H1 (cell line): ENCODE data around the gene CACNA1A. TPM values are rescaled to one million over a fixed set of nuclear protein-coding genes. Genes with fewer than 3 reads are reported as not detected.

Experiments used
- CTCF ChIA-PET: fragments of 300-600 bp; sonication (Branson Sonifier 250); formaldehyde crosslinking; loops from one replicate; lab custom pipeline; 2021; ENCODE audit not compliant: partially characterized antibody; lab: Charles Lee
- POLR2A ChIA-PET: fragments of 300-600 bp; sonication (Branson Sonifier 250); formaldehyde crosslinking; loops from one replicate; lab custom pipeline; 2021; ENCODE audit warnings: inconsistent platforms; ENCODE audit not compliant: partially characterized antibody; lab: Charles Lee
- DNase-seq, 2 experiments: peaks; one replicate each; pipeline versions ENCODE4 v3.0.0 to v3.0.0-alpha.2; 2010 to 2022; ENCODE audit warnings: low spot score in 2 of 2, low read depth in 1 of 2, mixed read lengths in 1 of 2
- FAIRE-seq: peaks from 2 replicates; lab custom pipeline; 2011; peaks lifted over from hg19 to GRCh38; lab: Jason Lieb, UNC
- H2AFZ ChIP-seq: 2 replicates; pipeline ENCODE4 v1.8.1; 2012; ENCODE audit warnings: low read length, inconsistent platforms
- H2AK5ac ChIP-seq: 2 replicates; pipeline ENCODE4 v1.6.1; 2013; ENCODE audit warnings: low read depth, low read length
- H2BK120ac ChIP-seq: replicated peaks from 2 replicates; pipeline ENCODE3; 2013; ENCODE audit warnings: low read depth, low read length, inconsistent platforms
- H2BK12ac ChIP-seq: 2 replicates; pipeline ENCODE4 v1.6.1; 2013; ENCODE audit warnings: low read depth, low read length
- H2BK15ac ChIP-seq: 2 replicates; pipeline ENCODE4 v1.6.1; 2013; ENCODE audit warnings: low read length
- H2BK20ac ChIP-seq: 2 replicates; pipeline ENCODE4 v1.6.1; 2013; ENCODE audit warnings: low read length
- H2BK5ac ChIP-seq: 2 replicates; pipeline ENCODE4 v1.6.1; 2013; ENCODE audit warnings: low read depth, low read length
- H3K14ac ChIP-seq: 2 replicates; pipeline ENCODE4 v1.6.1; 2013; ENCODE audit warnings: inconsistent platforms; ENCODE audit not compliant: insufficient read length
- H3K18ac ChIP-seq: 2 replicates; pipeline ENCODE4 v1.6.1; 2013; ENCODE audit warnings: low read length; ENCODE audit errors: extremely low read depth
- H3K23ac ChIP-seq: 2 replicates; pipeline ENCODE4 v1.6.1; 2013; ENCODE audit warnings: inconsistent platforms; ENCODE audit not compliant: insufficient read length
- H3K23me2 ChIP-seq: 2 replicates; pipeline ENCODE4 v1.6.1; 2013; ENCODE audit warnings: low read depth, low read length
- H3K27ac ChIP-seq: 2 replicates; pipeline ENCODE4 v1.6.1; 2011; ENCODE audit warnings: low read depth, low read length, inconsistent platforms
- H3K27me3 ChIP-seq, 4 experiments: replicated peaks in 1 of 4; 1 replicate in 1 of 4; 2 replicates in 3 of 4; pipeline versions ENCODE4 v1.6.1 to v1.8.1; 2011 to 2013; ENCODE audit warnings: low read length in 3 of 4, mild to moderate bottlenecking in 3 of 4, inconsistent platforms in 2 of 4, mixed read lengths in 2 of 4, moderate library complexity in 1 of 4; ENCODE audit not compliant: control insufficient read depth in 3 of 4, insufficient read depth in 3 of 4; ENCODE audit errors: extremely low read depth in 1 of 4
- H3K36me3 ChIP-seq, 4 experiments: 2 replicates each; pipeline versions ENCODE4 v1.6.1 to v1.8.1; 2011 to 2013; ENCODE audit warnings: mild to moderate bottlenecking in 4 of 4, low read length in 3 of 4, moderate library complexity in 2 of 4, control low read depth in 1 of 4, inconsistent platforms in 1 of 4; ENCODE audit not compliant: insufficient read depth in 4 of 4, control insufficient read depth in 2 of 4
- H3K4ac ChIP-seq: replicated peaks from 2 replicates; pipeline ENCODE3; 2013; ENCODE audit warnings: low read length, low read depth, mixed read lengths, inconsistent platforms; ENCODE audit not compliant: insufficient read length
- H3K4me1 ChIP-seq, 4 experiments: replicated peaks in 1 of 4; 1 replicate in 1 of 4; 2 replicates in 3 of 4; pipeline versions ENCODE4 v1.6.1 to v1.8.1; 2011 to 2013; ENCODE audit warnings: low read length in 3 of 4, inconsistent platforms in 2 of 4, mixed read lengths in 1 of 4; ENCODE audit not compliant: insufficient read depth in 4 of 4, control insufficient read depth in 3 of 4
- H3K4me2 ChIP-seq, 2 experiments: 2 replicates each; pipeline versions ENCODE4 v1.6.1 to v1.8.1; 2011 to 2013; ENCODE audit warnings: low read depth in 2 of 2, low read length in 2 of 2, control low read depth in 1 of 2, inconsistent platforms in 1 of 2, mild to moderate bottlenecking in 1 of 2; ENCODE audit not compliant: insufficient read depth in 1 of 2
- H3K4me3 ChIP-seq, 4 experiments: fragments of 200-600, 300-600 bp in 1 of 4; sonication (generic), shearing (Covaris generic), sonication (Bioruptor Twin) in 1 of 4; 2 replicates each; pipeline versions ENCODE4 v1.5.1 to v1.8.1; 2011 to 2016; ENCODE audit warnings: low read length in 4 of 4, low read depth in 3 of 4, control low read depth in 2 of 4, inconsistent platforms in 2 of 4, mild to moderate bottlenecking in 2 of 4, mixed read lengths in 1 of 4, moderate library complexity in 1 of 4; ENCODE audit not compliant: insufficient read depth in 2 of 4; ENCODE audit errors: extremely low read depth in 1 of 4
- H3K56ac ChIP-seq: replicated peaks from 2 replicates; pipeline ENCODE3; 2013; ENCODE audit warnings: low read depth, mild to moderate bottlenecking, mixed read lengths, low read length, inconsistent platforms; ENCODE audit not compliant: insufficient read length
- H3K79me1 ChIP-seq: 2 replicates; pipeline ENCODE4 v1.6.1; 2013; ENCODE audit warnings: low read depth, low read length, control low read depth
- H3K79me2 ChIP-seq, 2 experiments: 2 replicates each; pipeline versions ENCODE4 v1.6.1 to v1.8.1; 2012 to 2013; ENCODE audit warnings: low read length in 2 of 2, mild to moderate bottlenecking in 2 of 2, inconsistent platforms in 1 of 2; ENCODE audit not compliant: insufficient read depth in 2 of 2, control insufficient read depth in 1 of 2
- H3K9ac ChIP-seq, 4 experiments: replicated peaks in 1 of 4; 1 replicate in 1 of 4; 2 replicates in 3 of 4; pipeline versions ENCODE4 v1.6.1 to v1.8.1; 2011 to 2013; ENCODE audit warnings: low read depth in 3 of 4, low read length in 3 of 4, control low read depth in 2 of 4, mild to moderate bottlenecking in 2 of 4, moderate library complexity in 2 of 4, inconsistent platforms in 1 of 4; ENCODE audit errors: extremely low read depth in 1 of 4
- H3K9me3 ChIP-seq, 2 experiments: 2 replicates each; pipeline versions ENCODE4 v1.6.1 to v1.8.1; 2012 to 2013; ENCODE audit warnings: mild to moderate bottlenecking in 2 of 2, moderate library complexity in 2 of 2, control low read depth in 1 of 2, inconsistent platforms in 1 of 2, low read depth in 1 of 2, low read length in 1 of 2, mixed read lengths in 1 of 2; ENCODE audit not compliant: insufficient read depth in 2 of 2
- H4K20me1 ChIP-seq, 2 experiments: replicated peaks in 1 of 2; 2 replicates each; pipeline versions ENCODE3 to v1.8.1; 2011 to 2013; ENCODE audit warnings: inconsistent platforms in 2 of 2, low read length in 2 of 2, mild to moderate bottlenecking in 1 of 2; ENCODE audit not compliant: insufficient read depth in 2 of 2, control insufficient read depth in 1 of 2
- H4K5ac ChIP-seq: 2 replicates; pipeline ENCODE4 v1.6.1; 2013; ENCODE audit warnings: low read length, low read depth, mixed read lengths, inconsistent platforms; ENCODE audit not compliant: insufficient read length
- H4K8ac ChIP-seq: 2 replicates; pipeline ENCODE4 v1.8.0; 2013; ENCODE audit warnings: mild to moderate bottlenecking, moderate library complexity, low read length, inconsistent platforms; ENCODE audit not compliant: insufficient read depth; ENCODE audit errors: extremely low read depth
- H4K91ac ChIP-seq: replicated peaks from 2 replicates; pipeline ENCODE3; 2013; ENCODE audit warnings: low read length, mixed read lengths, inconsistent platforms; ENCODE audit not compliant: insufficient read length
- YY1 ChIP-seq: IDR thresholded peaks from 2 replicates; pipeline ENCODE4 v1.6.1; 2011; ENCODE audit warnings: low read depth, mild to moderate bottlenecking, low read length
- WGBS, 2 experiments: shearing (Covaris generic) in 1 of 2; methylation state at CpG; one replicate each; pipeline versions ENCODE4 v1.1.6 to v1.1.7; 2013 to 2015; ENCODE audit warnings: low lambda C conversion rate in 2 of 2, mixed read lengths in 2 of 2, inconsistent platforms in 1 of 2, low coverage in 1 of 2, missing lambda C conversion rate in 1 of 2; ENCODE audit not compliant: insufficient replicate concordance in 2 of 2, insufficient coverage in 1 of 2, insufficient read length in 1 of 2; ENCODE audit errors: extremely low coverage in 1 of 2, missing lambda C conversion rate in 1 of 2; 5-methylcytosine and 5-hydroxymethylcytosine counted together
- polyA plus RNA-seq, 7 experiments: library from polyadenylated mRNA; depleted of rRNA in 3 of 7; stranded (reverse) in 5 of 7; unstranded in 2 of 7; fragments of >200 nt in 5 of 7; fragments of 200-250 nt in 2 of 7; gene quantifications; 1 replicate in 5 of 7; 2 replicates in 1 of 7; 4 replicates in 1 of 7; pipeline versions ENCODE4 v1.2.1 to v1.2.3, GENCODE V29; 2011 to 2013; ENCODE audit warnings: missing spikeins in 2 of 7, mixed read lengths in 2 of 7
- total RNA-seq: library from RNA; stranded (reverse); fragmentation: NEBNext Ultra II Directional; extraction: Animal tissue kit (Norgen Biotek cat#: 25700); gene quantifications from 2 replicates; pipeline ENCODE4 v1.2.1, GENCODE V29; 2021

The CACNA1A gene
- total and polyA plus RNA-seq, 2 of the 8 experiments (the other 6 are each of a cell fraction or from before 2014, with no cell fraction given) = 10.7 to 25.3 TPM

GRCh38 chr19:13451434-13451995 is 54.8 kb downstream of the CACNA1A start:
- WGBS, 2 experiments = 88% methylated on average over 4 of the region's 4 CpGs; no CpG with 5 or more reads in 1 of the 2 experiments
- no peak for TF ChIP-seq YY1

More at GRCh38 chr19:13451434-13451995, 54.8 kb downstream of the CACNA1A start:
- Histone ChIP-seq H3K4ac (no peak overlapping the region), H3K18ac (no peak overlapping the region), H3K56ac (no peak overlapping the region), H4K8ac (no peak overlapping the region), H3K79me2 (no peaks in the 10 kb centered on the region), H3K27ac (no peak overlapping the region), H4K91ac (no peak overlapping the region), H3K9ac (no peak overlapping the region), H4K5ac (no peak overlapping the region), H3K14ac (no peak overlapping the region), H2BK15ac (no peak overlapping the region), H4K20me1 (no peaks in the 10 kb centered on the region), H2AFZ (no peak overlapping the region), H2BK20ac (no peak overlapping the region), H3K4me3 (no peak overlapping the region), H2BK120ac (no peak overlapping the region), H2BK5ac (no peak overlapping the region), H3K23ac (no peak overlapping the region), H3K36me3 (peaks cover 0 to 24% (median 11%) of the 10 kb centered on the region in 4 experiments; a peak in 6 of 8 replicates), H3K4me2 (no peak overlapping the region), H2AK5ac (no peak overlapping the region), H3K79me1 (no peaks in the 10 kb centered on the region; the same call in 1 of the 2 replicates), H2BK12ac (no peak overlapping the region), H3K23me2 (no peaks in the 10 kb centered on the region), H3K4me1 (no peaks in the 10 kb centered on the region), H3K9me3 (peaks cover 8 to 12% of the 10 kb centered on the region in 2 experiments; a peak in 3 of 4 replicates), H3K27me3 (no peaks in the 10 kb centered on the region)
- FAIRE-seq (no peak), DNase-seq (no peak)
- ChIA-PET CTCF (interaction anchor here (1.1 to 2.4 kb wide), 4 partner anchors 13 to 75 kb away, joined by 4 to 6 read pairs (median 6); no protein-coding TSS in a partner anchor), POLR2A (interaction anchor here (1.3 to 1.9 kb wide), 2 partner anchors 8 to 16 kb away, joined by 4 read pairs; no protein-coding TSS in a partner anchor)
